ENCODE data around the gene KRTAP4-12. TPM values are rescaled to one million over a fixed set of nuclear protein-coding genes. Genes with fewer than 3 reads are reported as not detected.
"Not testable (repeated sequence)": the region's sequence is repeated elsewhere in the genome, so short reads cannot be mapped to it uniquely, and the experiment has no call there.

KRTAP4-12 gene
- total RNA-seq, 1 experiment from 2014 or later, result not detected

- no peaks in the 10 kb centered on the region; the same call in 1 of the 2 replicates for H3K27me3 Mint-ChIP-seq (ENCODE audit: low read depth)
- DNase-seq (ENCODE audit: low spot score), result no peak
- ATAC-seq, result no peak
- H3K9me3 Mint-ChIP-seq, result no peaks in the 10 kb centered on the region
- TF ChIP-seq ZNF232 (CRISPR knock-in tag; IDR thresholded peaks at IDR 0.05) (no peak), USF2 (CRISPR knock-in tag; IDR thresholded peaks at IDR 0.05) (no peak), FOXJ3 (CRISPR knock-in tag; IDR thresholded peaks at IDR 0.05; ENCODE audit: borderline replicate concordance) (no peak), STAT6 (CRISPR knock-in tag; conservative IDR thresholded peaks at IDR 0.05; ENCODE audit: low read depth) (no peak), ZNF425 (CRISPR knock-in tag; conservative IDR thresholded peaks at IDR 0.05) (no peak), GABPB1 (CRISPR knock-in tag; IDR thresholded peaks at IDR 0.05) (no peak), E2F5 (CRISPR knock-in tag; IDR thresholded peaks at IDR 0.05) (no peak), E2F4 (CRISPR knock-in tag; IDR thresholded peaks at IDR 0.05; ENCODE audit: borderline replicate concordance, low read depth) (no peak), JUN (CRISPR knock-in tag; IDR thresholded peaks at IDR 0.05) (no peak), NFYB (CRISPR knock-in tag; conservative IDR thresholded peaks at IDR 0.05; ENCODE audit: low read depth) (no peak), ZNF416 (CRISPR knock-in tag; IDR thresholded peaks at IDR 0.05) (no peak), SMAD3 (CRISPR knock-in tag; IDR thresholded peaks at IDR 0.05; ENCODE audit: borderline replicate concordance) (no peak)
- no peak within 1 kb of the TSS for H3K27ac Mint-ChIP-seq
- ChIA-PET CTCF (no interaction called here), POLR2A (no interaction called here)
- no peak within 1 kb of the TSS for H3K4me3 Mint-ChIP-seq
- H3K4me1 Mint-ChIP-seq, result no peaks in the 10 kb centered on the region
- no peaks in the 10 kb centered on the region for H3K36me3 Mint-ChIP-seq
These were observed 36.7 kb upstream of the KRTAP4-12 start, which contains the start of gene KRTAP4-4 for GRCh38 chr17:41160648-41161047. KRTAP4-4 (minus strand) TSS chr17:41160748; CDS start chr17:41160691, 57 bp downstream.

- H3K9me3 Mint-ChIP-seq; POLR2A ChIA-PET; H3K27ac Mint-ChIP-seq; DNase-seq (ENCODE audit: low spot score); CTCF ChIA-PET; ATAC-seq; H3K36me3 Mint-ChIP-seq; H3K4me1 Mint-ChIP-seq; H3K27me3 Mint-ChIP-seq (ENCODE audit: low read depth); H3K4me3 Mint-ChIP-seq: not testable (repeated sequence)
- TF ChIP-seq ZNF423 (CRISPR knock-in tag; IDR thresholded peaks at IDR 0.05), result peak; percentile 58; the same call in 1 of the 2 replicates
These were observed 36.2 kb upstream of the KRTAP4-12 start for GRCh38 chr17:41160190-41160589.

GRCh38 chr17:41153856-41154255, 29.9 kb upstream of the KRTAP4-12 start:
- DNase-seq (ENCODE audit: low spot score) (no peak), ATAC-seq (no peak)
- H3K9me3 Mint-ChIP-seq, result peaks cover 14% of the 10 kb centered on the region
- TF ChIP-seq NR1H2 (CRISPR knock-in tag; IDR thresholded peaks at IDR 0.05) (no peak), ZNF512 (CRISPR knock-in tag; IDR thresholded peaks at IDR 0.05; ENCODE audit: borderline replicate concordance) (no peak), PREB (CRISPR knock-in tag; IDR thresholded peaks at IDR 0.05; ENCODE audit: borderline replicate concordance) (no peak), HMGXB4 (CRISPR knock-in tag; IDR thresholded peaks at IDR 0.05) (no peak), ZNF138 (CRISPR knock-in tag; conservative IDR thresholded peaks at IDR 0.05) (no peak), PRRX2 (CRISPR knock-in tag; IDR thresholded peaks at IDR 0.05) (no peak), ESRRA (CRISPR knock-in tag; IDR thresholded peaks at IDR 0.05; ENCODE audit: borderline replicate concordance) (no peak)

More at GRCh38 chr17:41153856-41154255, 29.9 kb upstream of the KRTAP4-12 start:
- no peaks in the 10 kb centered on the region for H3K36me3 Mint-ChIP-seq
- POLR2A ChIA-PET, result no interaction called here
- no peak overlapping the region for H3K4me3 Mint-ChIP-seq
- CTCF ChIA-PET, result no interaction called here
- H3K27me3 Mint-ChIP-seq (ENCODE audit: low read depth), result no peaks in the 10 kb centered on the region; the same call in 1 of the 2 replicates
- no peak overlapping the region for H3K27ac Mint-ChIP-seq
- H3K4me1 Mint-ChIP-seq, result peaks cover 3% of the 10 kb centered on the region; the same call in 1 of the 2 replicates

Measured in WTC11 (cell line).